Measurements from ENCODE around the gene QKI.
"Not testable (repeated sequence)": the region's sequence is repeated elsewhere in the genome, so short reads cannot be mapped to it uniquely, and the experiment has no call there.

Gene QKI

DNA sequence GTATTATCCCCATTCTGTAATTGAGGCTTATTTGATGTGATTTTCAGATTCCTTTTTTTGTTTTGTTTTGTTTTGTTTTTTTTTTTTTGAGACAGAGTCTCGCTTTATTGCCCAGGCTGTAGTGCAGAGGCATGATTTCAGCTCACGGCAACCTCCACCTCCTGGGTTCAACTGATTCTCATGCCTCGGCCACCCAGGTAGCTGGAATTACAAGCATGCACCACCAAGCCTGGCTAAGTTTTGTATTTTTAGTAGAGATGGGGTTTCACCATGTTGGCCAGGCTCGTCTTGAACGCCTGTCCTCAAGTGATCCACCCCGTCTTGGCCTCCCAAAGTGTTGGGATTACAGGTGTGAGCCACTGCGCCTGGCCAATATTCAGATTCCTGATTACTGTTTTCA is 62.4 kb downstream of the QKI start:
- not testable (repeated sequence) for DNase-seq (ENCODE audit: extremely low read depth in 1 of 2, low read depth in 1 of 2)

DNA sequence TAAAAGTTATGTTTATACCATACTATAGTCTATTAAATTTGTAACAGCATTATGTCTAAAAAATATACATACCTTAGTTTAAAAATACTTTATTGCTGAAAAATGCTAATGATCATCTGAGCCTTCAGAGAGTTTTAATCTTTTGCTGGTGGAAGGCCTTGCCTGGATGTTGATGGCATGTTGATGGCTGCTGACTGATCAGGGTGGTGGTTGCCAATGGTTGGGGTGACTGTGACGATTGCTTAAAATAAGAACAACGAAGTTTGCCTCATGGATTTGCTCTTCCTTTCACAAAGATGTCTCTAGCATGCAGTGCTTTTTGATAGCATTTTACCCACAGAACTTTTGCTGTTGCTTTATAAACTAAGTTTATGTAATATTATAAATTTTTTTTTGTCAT is 68.6 kb downstream of the QKI start:
- DNase-seq (ENCODE audit: extremely low read depth in 1 of 2, low read depth in 1 of 2), result no peak

DNA sequence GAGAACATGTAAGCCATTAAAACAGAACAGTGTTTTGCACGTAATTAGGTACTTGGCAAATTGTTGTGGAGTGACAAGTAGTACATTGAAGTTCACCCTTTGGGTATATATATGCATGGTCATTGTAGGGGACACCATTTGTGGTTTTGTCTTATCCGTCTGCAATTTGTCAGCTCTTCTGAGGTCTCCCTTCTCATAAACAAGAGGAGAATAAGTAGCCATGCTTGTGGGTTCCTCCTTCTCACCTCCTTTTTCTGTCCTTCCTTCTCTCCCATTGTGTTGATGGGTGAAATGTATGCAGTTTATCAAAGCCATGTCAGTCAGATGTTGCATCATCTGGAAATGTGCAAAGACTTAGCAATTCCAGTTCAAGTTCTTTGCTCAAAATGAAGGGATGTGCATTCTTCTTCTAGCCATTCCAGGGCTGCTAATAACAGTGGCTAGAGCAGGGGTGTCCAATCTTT is 70.9 kb downstream of the QKI start:
- DNase-seq (ENCODE audit: extremely low read depth in 1 of 2, low read depth in 1 of 2), result no peak

DNA sequence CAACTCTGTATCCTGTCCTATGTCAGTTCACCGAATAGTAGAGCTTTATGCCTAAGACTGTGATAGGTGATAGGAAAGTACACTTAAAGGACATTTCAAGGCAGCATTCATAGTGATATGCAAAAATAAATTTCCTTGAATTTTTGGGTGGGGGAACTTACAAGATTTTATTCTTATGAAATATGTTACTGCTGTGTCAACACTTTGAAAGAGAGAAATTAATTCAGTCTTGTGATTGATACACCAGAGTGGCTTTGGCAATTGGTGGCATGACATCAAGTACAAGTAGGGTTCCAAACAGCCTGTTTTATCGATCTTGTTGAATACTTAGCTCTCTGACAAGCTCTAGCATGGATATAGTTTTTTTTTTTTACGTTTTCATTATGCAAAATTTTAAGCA is 72.3 kb downstream of the QKI start:
- no peak for DNase-seq (ENCODE audit: extremely low read depth in 1 of 2, low read depth in 1 of 2)

DNA sequence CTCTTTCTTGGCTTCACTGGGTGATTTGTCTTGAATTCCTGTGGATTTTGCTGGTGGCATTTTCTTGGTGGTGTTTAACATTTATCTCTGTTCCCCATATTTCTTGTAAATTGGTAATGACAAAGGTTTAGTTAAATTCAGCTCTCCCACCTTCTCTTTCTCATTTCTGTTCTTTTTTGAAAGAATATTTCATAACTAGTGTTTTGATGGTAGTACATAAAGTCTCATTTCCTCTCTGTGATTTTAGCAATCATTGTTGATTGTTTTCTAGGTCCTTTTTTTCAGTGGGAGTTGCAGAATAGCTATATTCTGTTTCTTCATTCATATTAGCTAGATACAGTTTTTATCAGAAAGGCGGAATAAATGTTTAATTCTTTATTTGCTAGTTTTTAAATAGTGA is 73.1 kb downstream of the QKI start:
- no peak for DNase-seq (ENCODE audit: extremely low read depth in 1 of 2, low read depth in 1 of 2)

DNA sequence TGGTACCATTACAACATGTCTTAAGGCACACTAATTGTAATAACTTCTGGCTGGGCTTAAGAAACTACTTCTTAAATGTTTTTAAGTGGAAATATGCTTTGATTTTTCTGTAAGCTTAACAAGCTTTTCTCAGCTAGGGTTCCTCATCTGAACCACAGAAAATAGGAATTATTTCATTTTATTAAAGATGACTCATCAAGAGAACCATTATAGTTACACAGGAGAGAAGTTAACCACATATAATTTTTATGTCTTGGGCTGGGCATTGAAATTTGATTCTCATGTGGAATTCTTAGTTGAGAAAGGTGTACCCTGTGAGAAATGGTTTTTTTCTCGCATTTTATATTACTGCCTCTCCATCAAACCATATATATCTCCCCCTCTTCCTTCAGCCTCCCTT is 75.1 kb downstream of the QKI start:
- DNase-seq (ENCODE audit: extremely low read depth in 1 of 2, low read depth in 1 of 2), result no peak

DNA sequence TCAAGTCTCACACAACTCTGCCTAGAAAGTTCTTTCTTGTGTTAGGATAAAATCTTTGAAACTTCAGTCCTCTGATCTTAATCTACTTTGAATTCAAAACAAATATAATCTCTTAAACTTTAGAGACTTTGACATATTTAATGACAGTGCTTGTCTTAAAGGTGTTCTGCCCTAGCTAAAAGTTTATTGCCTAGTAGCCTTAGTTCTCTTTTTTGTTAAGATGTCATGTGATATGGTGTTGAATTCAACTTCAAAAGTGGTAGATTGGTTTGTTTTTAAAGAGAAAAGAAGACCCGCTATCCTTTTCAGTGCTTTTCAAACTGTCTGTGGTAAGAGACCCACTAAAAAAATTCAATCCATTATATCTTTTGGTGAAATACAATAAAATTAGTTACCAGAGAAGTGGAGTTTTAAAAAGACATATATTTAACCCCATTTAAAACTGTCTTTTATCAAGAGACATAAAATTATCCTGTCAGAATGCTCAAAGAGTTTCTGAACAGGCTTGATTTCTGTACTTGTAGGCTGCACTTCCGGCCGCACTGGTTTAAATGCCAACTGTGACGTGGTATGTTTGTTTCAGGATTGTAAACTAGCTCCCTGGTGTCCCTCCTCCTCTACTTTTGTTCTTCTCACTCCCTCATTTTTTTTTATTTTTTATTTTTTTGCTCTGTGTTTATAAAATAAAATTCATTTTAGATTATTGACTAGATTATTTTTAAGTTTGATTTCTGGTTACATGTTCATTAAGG is 76.5 kb downstream of the QKI start:
- DNase-seq (ENCODE audit: extremely low read depth in 1 of 2, low read depth in 1 of 2), result no peak

DNA sequence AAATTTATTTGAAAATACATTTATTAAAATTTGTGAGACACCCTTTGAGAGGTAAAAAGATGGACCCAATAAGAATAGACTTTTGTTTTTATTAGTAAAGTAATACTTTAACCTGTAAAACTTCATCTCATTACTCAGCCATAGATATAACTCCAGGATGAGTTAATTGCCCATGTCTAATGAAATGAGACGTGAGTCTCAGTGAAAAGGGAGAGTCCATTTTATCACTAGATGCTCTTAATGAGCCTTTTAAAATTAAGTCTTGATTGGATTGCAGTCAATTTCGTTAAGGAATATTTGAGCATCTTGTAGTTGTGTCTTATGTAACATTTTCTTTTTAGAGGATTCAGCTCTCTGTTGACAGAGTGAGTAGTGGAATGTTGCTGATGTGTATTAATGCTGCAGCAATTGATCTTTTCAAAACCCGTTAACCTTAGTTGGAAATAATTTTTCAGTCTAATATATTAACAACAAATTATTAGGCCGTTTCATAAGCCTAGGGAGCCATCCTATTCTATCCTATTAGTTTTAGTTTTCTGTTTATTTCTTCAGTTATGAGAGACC is 77.3 kb downstream of the QKI start:
- no peak for DNase-seq (ENCODE audit: extremely low read depth in 1 of 2, low read depth in 1 of 2)

DNA sequence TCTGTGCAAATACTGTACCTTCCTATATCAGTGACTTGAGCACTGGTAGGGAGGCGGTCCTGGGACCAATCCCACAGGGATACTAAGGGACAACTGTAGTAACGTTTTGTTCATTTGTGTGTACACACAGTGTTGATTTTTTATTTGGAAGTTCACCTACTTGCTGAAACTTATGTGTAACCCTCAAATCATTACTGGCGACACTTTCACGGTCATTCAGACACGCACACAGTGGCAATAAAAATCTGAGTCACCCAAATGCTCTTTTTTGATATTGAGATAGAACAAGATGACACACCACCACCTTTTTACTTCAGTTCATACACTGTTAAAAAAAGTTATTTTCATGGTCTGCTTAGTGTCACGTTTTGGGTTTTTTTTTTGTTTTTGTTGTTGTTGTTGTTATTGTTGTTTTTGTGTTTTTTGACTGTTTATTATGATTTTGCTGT is 79.8 kb downstream of the QKI start:
- no peak for DNase-seq (ENCODE audit: extremely low read depth in 1 of 2, low read depth in 1 of 2)

DNA sequence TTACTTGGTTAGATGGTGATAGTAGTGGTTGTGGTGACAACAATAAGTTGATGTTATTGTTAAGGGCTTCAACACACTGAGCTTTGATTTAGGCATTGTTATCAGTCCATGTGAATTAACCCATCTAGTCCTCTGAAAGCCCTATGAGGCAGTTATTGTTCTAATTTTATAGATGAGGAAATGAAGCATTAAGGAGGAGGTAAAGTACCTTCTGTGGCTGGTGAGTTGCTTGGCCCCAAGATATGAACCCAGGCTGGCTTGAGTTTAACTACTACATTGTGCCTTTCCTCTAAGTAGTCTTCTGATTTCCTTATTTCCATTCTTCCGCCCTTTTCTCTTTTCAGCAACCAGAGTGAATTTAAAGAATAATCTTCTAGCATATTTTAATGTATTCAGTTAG is 81.7 kb downstream of the QKI start:
- no peak for DNase-seq (ENCODE audit: extremely low read depth in 1 of 2, low read depth in 1 of 2)

DNA sequence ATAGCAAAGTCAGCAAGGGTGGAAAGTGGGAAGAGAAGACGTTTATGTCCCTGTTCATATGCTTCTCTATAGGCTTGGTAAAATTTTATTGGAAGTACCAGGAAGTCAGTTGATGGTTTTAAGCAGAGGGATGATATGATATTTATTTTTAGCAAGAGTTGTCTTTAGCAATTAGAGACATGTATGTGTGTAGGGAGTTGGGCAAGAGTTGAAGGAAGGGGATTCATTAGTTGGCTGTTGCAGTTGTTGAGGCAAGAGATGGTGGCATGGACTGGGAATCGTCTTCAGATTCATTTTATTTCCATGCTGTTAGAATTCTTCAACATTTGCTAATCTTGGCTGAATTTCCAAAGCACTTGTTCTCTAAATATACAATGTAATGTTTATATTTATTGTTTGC is 85.6 kb downstream of the QKI start:
- DNase-seq (ENCODE audit: extremely low read depth in 1 of 2, low read depth in 1 of 2), result no peak

DNA sequence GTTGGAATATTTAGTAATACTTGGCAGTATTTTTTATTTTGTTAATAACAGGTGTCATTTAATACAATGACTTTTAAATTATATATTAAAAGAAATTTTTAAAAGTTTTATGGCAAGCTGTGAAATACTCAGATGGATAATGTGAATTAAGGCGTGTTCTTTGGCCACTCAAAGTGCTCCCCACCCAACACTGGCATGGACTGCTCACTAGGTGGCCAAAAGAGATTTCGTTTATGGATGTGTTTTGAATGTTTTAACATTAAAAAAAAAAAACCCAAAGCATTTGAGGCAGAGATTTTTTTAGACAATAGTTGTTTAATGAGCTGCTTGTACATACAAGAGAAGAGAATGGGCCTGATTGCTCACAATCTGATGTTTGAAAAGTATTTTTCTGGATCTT is 86.5 kb downstream of the QKI start:
- DNase-seq (ENCODE audit: extremely low read depth in 1 of 2, low read depth in 1 of 2), result no peak

DNA sequence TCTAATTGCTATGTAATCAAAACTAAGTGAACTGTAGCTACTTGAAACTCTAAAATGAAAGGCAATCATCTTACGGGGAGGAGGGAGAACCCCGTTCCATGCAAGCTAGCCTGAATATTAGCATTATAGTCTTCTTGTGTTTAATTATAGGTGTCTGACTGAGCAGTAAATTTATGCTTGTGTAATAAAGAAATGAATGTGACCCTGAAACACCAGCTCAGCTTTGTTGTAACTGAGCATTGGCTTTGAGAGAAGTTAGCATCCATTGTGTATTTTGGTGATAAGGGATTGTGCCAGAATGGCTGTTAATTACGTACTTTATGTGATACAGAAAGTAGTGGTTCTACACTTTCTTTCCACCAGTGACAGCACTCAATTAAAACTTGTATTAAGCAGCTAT is 86.9 kb downstream of the QKI start:
- DNase-seq (ENCODE audit: extremely low read depth in 1 of 2, low read depth in 1 of 2), result no peak

DNA sequence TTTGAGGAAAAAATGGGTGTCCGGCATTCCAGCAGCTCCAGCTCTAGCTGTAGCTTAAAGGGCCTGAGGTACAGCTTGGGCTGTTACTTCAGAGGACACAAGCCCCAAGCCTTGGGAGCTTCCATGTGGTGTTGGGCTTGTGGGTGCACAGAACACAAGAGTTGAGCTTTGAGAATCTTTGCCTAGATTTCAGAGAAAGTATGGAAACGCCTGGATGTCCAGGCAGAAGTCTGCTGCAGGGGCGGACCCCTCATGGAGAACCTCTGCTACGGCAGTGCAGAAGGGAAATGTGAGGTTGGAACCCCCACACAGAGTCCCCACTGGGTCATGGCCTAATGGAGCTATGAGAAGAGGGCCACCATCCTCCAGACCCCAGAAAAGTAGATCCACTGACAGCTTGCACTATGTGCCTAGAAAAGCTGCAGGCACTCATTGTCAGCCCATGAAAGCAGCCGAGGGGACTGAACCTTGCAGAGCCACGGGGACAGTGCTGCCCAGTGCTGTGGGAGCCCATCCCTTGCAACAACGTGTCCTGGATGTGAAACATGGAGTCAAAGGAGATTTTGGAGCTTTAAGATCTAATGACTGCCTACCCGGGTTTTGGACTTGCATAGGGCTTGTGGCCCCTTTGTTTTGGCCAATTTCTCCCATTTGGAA is 90.6 kb downstream of the QKI start:
- no peak for DNase-seq (ENCODE audit: extremely low read depth in 1 of 2, low read depth in 1 of 2)

DNA sequence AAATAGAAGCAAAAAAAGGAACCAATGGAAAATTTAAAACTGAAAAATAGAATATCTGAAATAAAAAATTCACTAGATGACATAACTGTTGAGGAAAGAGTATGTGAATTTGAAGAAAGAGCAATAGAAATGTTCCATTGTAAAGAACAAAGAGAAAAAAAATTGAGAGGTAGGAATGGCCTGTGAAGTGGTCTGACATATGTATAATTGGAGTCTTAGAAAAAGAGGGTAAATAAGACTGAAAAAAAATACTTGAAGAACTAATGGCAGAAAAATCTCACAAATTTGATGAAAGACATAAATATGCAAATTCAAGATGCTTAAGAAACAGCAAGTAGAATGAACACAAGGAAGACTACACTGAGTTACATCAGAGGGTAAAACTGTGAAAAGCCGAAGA is 93.4 kb downstream of the QKI start:
- DNase-seq (ENCODE audit: extremely low read depth in 1 of 2, low read depth in 1 of 2), result no peak

DNA sequence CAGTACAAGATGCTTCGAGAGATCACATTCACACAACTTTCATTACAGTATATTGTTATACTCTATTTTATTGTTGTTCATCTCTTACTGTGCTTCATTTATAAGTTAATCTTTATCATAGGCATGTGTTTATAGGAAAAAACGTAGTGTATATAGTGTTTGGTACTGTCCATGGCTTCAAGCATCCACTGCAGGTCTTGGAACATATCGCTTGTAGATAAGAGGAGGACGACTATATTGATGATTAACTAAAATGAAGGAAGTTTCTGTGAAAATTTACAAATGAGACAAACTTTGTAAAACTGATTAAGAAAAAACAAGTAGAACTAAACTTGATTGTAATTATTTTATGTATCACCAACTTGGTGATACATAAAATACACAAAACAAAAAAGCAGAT is 98.5 kb downstream of the QKI start:
- DNase-seq (ENCODE audit: extremely low read depth in 1 of 2, low read depth in 1 of 2), result no peak

DNA sequence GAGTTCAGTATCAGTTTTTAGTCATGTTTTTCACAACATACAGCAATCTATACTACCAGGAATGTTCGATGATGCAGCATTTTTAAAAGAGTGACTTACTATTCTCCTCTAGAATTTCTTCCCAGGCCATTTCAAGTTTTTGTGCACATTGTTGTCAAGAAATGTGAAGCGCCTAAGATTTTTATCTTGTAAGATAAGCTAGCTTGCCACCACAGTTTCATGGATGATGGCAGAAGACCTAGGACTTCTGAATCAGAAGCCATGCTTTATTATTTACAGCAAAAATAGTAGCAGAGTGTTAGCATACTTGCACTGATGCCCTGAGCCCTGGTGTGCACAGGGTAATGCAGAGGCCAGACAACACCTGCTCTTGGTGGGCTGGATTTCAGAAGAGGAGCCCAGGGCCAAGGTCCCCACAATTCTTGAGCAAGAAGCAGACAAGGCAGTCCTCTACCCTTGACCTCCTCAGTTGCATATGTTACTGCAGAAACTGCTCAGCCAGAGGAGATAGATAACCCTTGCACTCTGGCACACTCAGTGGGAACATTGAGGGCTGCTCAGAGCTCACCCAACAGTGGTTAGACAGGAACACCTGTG is 99.2 kb downstream of the QKI start:
- DNase-seq (ENCODE audit: extremely low read depth in 1 of 2, low read depth in 1 of 2), result no peak

DNA sequence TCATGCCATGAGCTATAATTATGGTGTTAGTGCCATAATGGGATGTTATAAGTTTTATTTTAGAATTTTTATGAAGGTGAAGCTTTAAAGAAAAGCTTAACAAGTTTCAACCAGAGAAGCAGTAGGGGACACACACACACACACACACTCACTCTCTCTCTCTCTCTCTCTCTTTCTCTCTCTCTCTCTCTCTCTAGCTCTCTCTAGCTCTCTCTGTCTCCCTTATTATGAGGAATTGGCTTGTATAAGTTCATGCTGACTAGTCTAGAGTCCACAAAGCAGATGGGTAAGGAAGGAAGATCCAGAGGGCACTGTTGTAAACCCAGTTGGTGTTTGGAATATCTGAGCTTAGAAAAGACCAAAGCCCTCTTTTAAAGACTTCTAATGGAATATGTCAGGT is 102.4 kb downstream of the QKI start:
- DNase-seq (ENCODE audit: extremely low read depth in 1 of 2, low read depth in 1 of 2), result no peak

DNA sequence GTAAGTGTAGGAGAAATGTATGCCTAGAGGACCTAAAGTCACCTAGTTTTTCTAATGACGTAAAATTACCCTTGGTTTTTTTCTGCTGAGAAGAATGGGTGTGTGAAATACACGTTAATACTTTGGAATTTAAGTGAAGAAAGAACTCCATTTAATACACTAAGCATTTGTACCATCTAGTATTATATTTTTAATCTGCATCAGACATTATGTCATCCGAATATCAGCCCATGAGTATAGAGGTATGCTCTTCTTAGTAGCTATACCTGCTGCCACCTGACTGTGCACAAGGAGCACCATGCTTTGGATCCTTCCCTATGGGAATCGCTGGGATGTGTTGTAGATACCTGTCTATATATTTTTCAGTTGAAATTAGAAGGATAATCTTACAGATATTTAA is 106.4 kb downstream of the QKI start:
- DNase-seq (ENCODE audit: extremely low read depth in 1 of 2, low read depth in 1 of 2), result no peak

DNA sequence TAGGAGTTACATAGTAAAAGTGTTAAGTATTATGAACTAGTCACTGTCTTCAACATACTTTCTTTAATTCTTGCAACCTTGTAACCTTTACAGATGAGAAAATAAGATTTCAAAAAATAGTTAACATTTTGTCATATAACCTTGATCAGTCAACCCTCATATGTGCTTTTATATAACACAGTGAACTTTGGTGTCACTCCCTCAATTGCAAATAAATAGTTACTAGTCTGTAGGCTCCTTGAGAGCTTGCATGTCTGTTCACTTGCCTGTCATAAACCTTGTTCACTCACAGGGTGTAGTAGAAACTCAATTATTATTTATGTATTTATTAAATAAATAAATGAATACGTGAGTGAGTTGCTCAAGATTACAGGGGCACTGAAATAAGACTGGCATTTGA is 107.5 kb downstream of the QKI start:
- DNase-seq (ENCODE audit: extremely low read depth in 1 of 2, low read depth in 1 of 2), result no peak

DNA sequence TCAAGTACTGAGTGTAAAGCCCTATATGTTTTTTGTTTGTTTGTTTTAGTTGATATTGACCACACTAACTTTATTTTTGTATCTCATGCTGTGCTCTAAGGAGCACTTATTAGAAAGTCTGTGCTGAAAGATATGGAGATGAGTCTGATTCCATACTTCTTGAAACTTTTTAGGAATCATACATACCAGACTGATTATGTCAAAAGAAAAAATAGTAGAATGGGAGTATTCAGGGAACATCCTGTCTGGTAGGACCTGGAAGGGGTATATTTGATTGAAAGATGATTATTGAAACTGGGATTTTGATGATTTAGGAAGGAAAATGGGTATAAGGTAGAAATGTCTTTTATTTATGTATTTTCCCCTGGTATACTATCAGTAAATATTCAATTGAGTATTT is 111.4 kb downstream of the QKI start:
- DNase-seq (ENCODE audit: extremely low read depth in 1 of 2, low read depth in 1 of 2), result no peak

DNA sequence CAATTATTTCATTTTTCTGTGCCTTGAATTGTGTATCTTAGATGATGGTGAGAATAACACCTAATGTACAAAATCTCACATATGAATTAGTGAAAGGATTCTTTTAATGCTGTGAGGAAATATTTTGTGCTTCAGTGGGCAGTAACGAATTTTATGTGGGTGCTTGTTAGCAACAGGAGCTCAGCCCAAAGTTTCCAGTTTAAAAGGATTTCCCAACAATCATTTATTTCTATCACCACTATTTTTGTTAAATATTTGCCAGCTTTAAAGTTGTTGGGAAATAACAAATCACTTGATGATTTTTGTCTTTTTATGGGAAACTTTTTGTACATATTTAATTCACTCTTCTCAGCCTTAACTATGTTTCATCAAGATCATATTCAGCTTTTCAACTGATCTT is 111.8 kb downstream of the QKI start:
- DNase-seq (ENCODE audit: extremely low read depth in 1 of 2, low read depth in 1 of 2), result no peak

Data from activated CD8-positive, alpha-beta memory T cell treated with anti-CD3 and anti-CD28 coated beads for 1 hour (primary cell).